Breast epithelium (tissue), 3 donors: ENCODE data around the gene NEDD4L.

Experiments
- POLR2A ChIP-seq: fragments of 450-650 bp; IDR thresholded peaks from one replicate; pipeline ENCODE4 v1.6.1; 2016; ENCODE audit warnings: antibody characterized with exemption, mild to moderate bottlenecking, moderate library complexity
- POLR2AphosphoS5 ChIP-seq, 3 donors: sonication (generic); formaldehyde crosslinking; IDR thresholded peaks; one replicate each; pipeline ENCODE4 v1.6.1; 2017; ENCODE audit warnings: antibody characterized with exemption in 3 of 3
- TF ChIP-seq, protein P1 (sequence below), 3 donors: fragments of 450-650 bp; IDR thresholded peaks; one replicate each; pipeline ENCODE4 v1.5.1; 2016 to 2017; ENCODE audit warnings: antibody characterized with exemption in 3 of 3, mild to moderate bottlenecking in 3 of 3, moderate library complexity in 3 of 3

DNA sequence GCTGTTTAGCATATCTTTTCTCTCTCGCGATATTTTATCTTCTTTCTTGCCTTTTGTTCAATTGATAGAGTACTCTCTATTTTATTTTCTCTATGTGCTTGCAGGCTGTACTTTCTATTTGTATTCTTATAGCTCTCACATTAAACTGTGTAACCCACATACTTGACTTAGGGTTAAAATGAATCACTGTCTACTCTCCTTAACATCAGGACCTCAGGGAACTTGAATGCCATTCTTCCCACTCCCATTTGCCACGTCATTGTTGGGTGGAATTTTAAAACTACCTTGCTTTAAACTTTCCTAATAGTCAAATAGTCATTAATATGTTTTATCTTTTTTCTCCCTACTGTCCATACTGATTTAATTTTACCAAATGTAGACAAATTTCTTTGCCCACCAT, 315.2 kb downstream of the NEDD4L start:
- TF ChIP-seq, protein P1, sequence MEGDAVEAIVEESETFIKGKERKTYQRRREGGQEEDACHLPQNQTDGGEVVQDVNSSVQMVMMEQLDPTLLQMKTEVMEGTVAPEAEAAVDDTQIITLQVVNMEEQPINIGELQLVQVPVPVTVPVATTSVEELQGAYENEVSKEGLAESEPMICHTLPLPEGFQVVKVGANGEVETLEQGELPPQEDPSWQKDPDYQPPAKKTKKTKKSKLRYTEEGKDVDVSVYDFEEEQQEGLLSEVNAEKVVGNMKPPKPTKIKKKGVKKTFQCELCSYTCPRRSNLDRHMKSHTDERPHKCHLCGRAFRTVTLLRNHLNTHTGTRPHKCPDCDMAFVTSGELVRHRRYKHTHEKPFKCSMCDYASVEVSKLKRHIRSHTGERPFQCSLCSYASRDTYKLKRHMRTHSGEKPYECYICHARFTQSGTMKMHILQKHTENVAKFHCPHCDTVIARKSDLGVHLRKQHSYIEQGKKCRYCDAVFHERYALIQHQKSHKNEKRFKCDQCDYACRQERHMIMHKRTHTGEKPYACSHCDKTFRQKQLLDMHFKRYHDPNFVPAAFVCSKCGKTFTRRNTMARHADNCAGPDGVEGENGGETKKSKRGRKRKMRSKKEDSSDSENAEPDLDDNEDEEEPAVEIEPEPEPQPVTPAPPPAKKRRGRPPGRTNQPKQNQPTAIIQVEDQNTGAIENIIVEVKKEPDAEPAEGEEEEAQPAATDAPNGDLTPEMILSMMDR (IDR thresholded peaks at IDR 0.05), result no peak
- TF ChIP-seq POLR2A, result no peak
- TF ChIP-seq POLR2AphosphoS5 (IDR thresholded peaks at IDR 0.05), result no peak
